ENCODE measurements around the gene GSE1.

The GSE1 gene

GRCh38 chr16:85574672-85575475, 38.2 kb upstream of the GSE1 start:
- no peak for DNase-seq (ENCODE audit: low read depth)

GRCh38 chr16:85575920-85576319, 37.2 kb upstream of the GSE1 start:
- no peak for DNase-seq (ENCODE audit: low read depth)

GRCh38 chr16:85576944-85577343, 36.2 kb upstream of the GSE1 start:
- DNase-seq (ENCODE audit: low read depth) = no peak

GRCh38 chr16:85577899-85578598, 35.1 kb upstream of the GSE1 start:
- no peak for DNase-seq (ENCODE audit: low read depth)

GRCh38 chr16:85578599-85578948, 34.5 kb upstream of the GSE1 start:
- no peak for DNase-seq (ENCODE audit: low read depth)

- DNase-seq (ENCODE audit: low read depth) = no peak
Observed at GRCh38 chr16:85579191-85579590, 33.9 kb upstream of the GSE1 start.

GRCh38 chr16:85579923-85580580, 33.1 kb upstream of the GSE1 start:
- no peak for DNase-seq (ENCODE audit: low read depth)

GRCh38 chr16:85580684-85581083, 32.4 kb upstream of the GSE1 start:
- no peak for DNase-seq (ENCODE audit: low read depth)

DNA sequence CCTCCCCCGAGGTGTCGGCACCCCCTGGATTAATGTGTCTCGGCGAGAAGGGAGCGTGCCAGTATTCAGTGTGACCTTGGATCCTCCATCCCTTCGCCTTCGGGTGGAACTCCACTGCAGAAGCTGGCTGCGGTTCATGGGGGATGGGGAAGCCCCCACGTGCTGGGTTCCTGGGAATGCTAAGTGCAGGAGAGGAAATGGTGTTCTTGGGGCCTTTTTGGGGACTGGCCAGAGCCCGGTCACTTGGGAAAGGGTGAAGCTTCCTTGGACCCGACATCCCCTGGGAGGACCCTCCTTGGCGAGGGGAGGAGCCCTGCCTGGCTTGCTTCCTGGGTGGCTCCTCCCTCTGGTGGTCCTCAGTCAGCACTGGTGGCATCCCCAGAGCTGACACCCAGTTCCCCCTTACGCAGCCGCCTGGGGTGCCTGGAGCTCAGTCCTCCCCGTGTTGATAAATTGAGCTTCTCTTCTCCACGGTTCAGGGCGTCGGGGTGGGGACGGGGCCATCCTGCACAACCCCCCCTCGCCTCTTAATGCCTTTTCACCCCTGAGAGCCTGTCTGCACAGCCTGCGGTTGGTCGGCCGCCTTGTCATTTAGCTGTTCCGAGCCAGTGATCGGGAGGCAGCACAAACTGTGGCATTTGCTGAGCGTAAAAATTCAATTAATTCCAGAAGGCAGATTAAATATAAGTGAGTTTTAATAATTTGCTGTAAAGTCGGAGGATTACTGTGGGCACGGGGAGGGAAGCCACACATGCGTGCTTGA, 30.7 kb upstream of the GSE1 start:
- DNase-seq (ENCODE audit: low read depth) = no peak

DNA sequence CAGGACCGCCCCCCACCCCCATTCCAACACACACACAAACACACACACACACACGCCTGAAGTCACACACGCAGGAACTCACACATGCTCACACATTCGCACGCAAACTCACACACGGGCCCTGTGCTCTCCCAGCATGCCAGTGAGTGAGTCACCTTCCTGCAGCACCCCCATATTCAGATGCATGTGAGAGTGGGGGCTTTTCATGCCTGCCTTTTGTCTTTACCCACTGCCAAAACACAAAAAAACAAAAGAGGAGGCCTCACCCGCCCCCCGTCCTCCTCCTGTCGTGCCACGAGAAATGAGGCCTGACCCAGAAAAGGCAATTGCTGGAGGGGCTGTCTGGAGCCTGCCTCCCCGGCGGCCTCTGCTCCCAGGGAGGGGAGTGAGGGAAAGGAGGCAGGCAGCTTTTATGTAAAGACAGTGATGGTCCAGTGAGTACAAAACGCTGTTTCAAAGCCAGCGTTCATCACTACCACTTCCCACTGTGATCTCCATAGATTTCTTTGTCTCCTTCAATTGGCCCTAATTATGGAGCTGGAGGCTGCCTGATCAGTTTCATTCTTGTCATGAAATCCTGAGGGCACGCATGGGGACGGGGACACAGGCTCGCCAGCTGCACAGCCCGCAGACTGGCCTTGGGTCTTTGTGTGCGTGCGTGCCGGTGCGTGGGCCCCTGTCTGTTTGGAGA, 29.5 kb upstream of the GSE1 start:
- DNase-seq (ENCODE audit: low read depth) = no peak

- DNase-seq (ENCODE audit: low read depth) = no peak
Observed at GRCh38 chr16:85584267-85584666, 28.9 kb upstream of the GSE1 start.

DNA sequence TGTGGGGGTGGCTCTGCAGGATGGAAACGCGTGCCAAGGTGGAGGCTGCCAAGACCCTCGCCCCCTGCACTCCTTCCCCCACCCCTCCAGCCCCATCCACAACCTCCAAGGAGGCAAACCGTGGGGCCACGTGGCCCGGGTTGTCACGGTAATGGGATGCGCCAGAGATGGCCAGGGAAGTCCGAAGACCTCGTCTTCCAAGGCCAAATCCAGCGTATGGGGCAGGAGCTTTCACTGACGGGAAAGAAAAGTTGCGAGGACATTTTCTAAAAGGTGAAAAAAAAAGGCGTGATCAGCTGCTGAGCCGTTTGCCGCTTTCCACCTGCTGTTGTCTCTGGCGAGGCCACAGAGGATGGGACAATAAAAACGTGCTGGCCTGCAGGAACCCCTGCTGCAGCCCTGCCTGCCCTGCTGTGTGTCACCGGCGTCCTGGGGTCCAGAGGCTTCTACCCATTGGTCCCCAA, 28.3 kb upstream of the GSE1 start:
- no peak for DNase-seq (ENCODE audit: low read depth)

DNA sequence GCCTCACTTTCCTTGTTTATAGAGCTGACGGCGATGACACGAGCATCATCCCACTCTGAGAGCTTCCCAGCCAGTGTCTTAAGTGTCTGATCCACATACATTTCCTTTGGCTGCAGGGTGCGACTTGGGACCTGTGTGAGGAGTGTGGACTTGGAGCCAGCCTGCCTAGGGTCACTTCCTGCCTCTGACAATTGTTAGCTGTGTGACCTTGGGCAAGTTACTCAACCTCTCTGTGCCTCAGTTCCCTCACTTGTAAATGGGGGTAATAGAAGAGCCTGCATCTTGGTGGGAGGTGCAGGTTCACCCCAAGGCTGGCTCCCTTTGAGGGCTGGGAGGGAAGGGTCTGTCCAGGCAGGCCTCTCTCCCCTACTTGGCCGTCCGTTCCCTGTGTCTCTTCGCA, 27.4 kb upstream of the GSE1 start:
- DNase-seq (ENCODE audit: low read depth) = no peak

- no peak for DNase-seq (ENCODE audit: low read depth)
Observed at GRCh38 chr16:85586380-85587104, 26.6 kb upstream of the GSE1 start.

GRCh38 chr16:85587762-85588556, 25.2 kb upstream of the GSE1 start:
- no peak for DNase-seq (ENCODE audit: low read depth)

GRCh38 chr16:85588562-85589503, 24.3 kb upstream of the GSE1 start:
- no peak for DNase-seq (ENCODE audit: low read depth)

DNA sequence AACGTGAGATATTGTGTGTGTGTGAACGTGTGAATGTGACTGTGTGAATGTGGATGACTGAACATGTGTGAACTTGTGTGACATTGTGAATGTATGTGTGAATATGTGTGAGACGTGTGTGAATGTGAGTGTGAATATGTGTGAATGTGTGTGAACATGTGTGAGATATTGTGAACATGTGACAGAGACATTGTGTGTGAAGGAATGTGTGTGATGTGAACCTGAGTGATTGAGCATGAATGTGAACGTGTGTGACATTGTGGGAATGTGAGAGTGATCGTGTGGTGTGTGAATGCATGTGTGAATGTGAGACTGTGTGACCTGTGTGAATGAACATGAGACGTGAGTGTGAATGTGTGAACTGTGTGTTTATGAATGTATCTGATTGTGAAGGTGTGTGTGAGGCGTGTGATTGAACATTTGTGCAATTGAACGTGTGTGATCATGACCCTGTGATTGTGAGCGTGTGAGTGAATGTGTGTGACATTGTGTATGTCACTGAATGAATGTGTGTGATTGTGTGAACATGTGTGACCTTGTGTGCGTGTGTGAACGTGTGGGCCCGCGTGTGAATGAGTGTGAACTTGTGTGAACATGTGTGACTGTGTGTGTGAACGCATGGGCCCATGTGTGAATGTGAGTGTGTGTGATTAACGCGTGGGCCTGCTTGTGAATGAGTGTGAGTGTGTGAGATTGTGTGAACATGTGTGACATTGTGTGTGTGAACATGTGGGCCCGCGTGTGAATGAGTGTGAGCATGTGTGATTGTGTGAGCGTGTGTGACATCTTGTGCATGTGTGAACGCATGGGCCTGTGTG, 23.2 kb upstream of the GSE1 start:
- DNase-seq (ENCODE audit: low read depth) = no peak

DNA sequence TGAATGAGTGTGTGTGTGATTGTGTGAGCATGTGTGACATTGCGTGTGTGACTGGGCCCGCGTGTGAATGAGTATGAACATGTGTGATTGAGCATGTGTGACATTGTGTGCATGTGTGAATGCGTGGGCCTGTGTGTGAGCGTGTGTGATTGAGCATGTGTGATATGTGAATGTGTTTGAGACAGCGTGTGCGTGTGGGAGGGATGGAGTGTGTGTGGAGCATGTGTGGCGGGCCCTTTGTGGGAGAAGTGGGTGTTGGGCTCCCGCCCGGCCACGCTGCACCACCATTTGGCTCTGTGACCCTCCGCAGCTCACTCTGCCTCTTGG, 22.7 kb upstream of the GSE1 start:
- no peak for DNase-seq (ENCODE audit: low read depth)

All from stimulated activated CD4-positive, alpha-beta T cell treated with anti-CD3 and anti-CD28 coated beads, Interleukin-2, amount 100 ng/mL, for 4 hours (primary cell).